ENCODE measurements around the gene REXO5.

The REXO5 gene

GRCh38 chr16:20806168-20807050 lies at the start of gene REXO5, which contains the start of gene ERI2:
TSS of gene REXO5 (plus strand) at chr16:20806527. CDS start at chr16:20806954, 427 bp downstream.
TSS of gene ERI2 (minus strand) at chr16:20806472. CDS start at chr16:20806430, 42 bp downstream.
- TF ChIP-seq GATA2 (IDR thresholded peaks at IDR 0.05; ENCODE audit: low read depth, low read length) (no peak), GATA3 (IDR thresholded peaks at IDR 0.05; ENCODE audit: low read depth, low read length) (no peak)

GRCh38 chr16:20760346-20760745 lies 46.0 kb upstream of the REXO5 start:
- TF ChIP-seq GATA3 (IDR thresholded peaks at IDR 0.05; ENCODE audit: low read depth, low read length) (no peak), GATA2 (IDR thresholded peaks at IDR 0.05; ENCODE audit: low read depth, low read length) (no peak)

- TF ChIP-seq GATA3 (IDR thresholded peaks at IDR 0.05; ENCODE audit: low read depth, low read length) (no peak), GATA2 (IDR thresholded peaks at IDR 0.05; ENCODE audit: low read depth, low read length) (no peak)
These were observed 45.2 kb upstream of the REXO5 start for GRCh38 chr16:20761175-20761574.

- no peak for TF ChIP-seq GATA2 (IDR thresholded peaks at IDR 0.05; ENCODE audit: low read depth, low read length)
These were observed 43.8 kb upstream of the REXO5 start for GRCh38 chr16:20762404-20763123.

DNA sequence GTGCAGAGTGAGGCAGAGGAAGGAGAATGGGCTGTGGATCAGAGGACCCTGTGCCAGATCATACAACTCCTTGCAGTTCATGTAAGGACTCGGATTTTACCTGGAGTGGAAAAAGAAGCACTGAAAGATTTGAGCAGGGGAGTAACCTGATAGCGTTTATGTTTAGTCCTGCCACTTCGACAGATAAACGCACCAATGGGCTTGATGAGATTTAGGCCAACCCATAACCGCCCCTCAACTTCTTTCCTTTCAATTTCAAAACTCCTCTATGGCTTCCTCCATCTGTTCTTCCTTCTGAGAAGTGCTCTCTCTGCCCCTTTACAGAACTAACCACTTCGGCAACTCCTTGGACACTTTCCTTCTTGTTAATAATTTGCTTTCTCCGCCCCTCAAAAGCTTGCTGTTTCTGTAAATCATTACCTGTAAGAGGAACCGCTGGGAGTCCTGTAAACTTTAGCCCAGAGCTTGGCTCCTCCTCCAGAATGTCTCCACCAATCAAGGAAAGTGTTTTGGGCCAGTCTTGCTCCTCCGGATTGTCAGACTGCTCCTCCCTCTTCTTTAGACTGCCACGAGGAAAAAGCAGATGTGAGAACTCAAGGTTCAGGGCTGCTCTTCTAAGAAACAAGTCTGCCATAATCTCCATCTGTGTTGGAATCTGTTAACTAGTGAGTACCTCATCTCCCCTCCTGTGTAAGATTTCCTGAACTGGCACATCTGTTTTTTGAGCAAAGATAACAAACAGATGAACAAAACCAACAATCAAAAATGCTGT lies 42.7 kb upstream of the REXO5 start, which contains the start of gene ACSM3:
Gene ACSM3 (plus strand): TSS at position 554 of the 772 bp plus-strand sequence. CDS start 6,021 bp downstream, outside the sequence.
- TF ChIP-seq GATA3 (IDR thresholded peaks at IDR 0.05; ENCODE audit: low read depth, low read length) (no peak), GATA2 (IDR thresholded peaks at IDR 0.05; ENCODE audit: low read depth, low read length) (no peak)

GRCh38 chr16:20765732-20766131 lies 40.6 kb upstream of the REXO5 start:
- TF ChIP-seq GATA3 (IDR thresholded peaks at IDR 0.05; ENCODE audit: low read depth, low read length) (no peak), GATA2 (IDR thresholded peaks at IDR 0.05; ENCODE audit: low read depth, low read length) (no peak)

DNA sequence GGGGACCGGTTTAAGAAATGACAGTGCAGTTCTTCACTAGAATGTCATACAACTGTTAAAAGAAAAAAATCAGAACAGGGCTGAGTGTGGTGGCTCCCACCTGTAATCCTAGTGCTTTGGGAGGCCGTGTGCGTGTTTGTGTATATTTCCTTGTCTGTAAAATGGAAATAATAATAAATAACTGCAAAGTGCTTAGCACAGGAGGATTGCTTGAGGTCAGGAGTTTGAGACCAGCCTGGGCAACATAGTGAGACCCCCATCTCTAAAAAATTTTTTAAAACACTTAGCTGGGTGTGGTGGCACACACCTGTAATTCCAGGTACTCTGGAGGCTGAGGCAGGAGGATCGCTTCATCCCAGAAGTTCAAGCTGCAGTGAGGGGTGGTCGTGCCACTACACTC lies 40.0 kb upstream of the REXO5 start:
- TF ChIP-seq GATA2 (IDR thresholded peaks at IDR 0.05; ENCODE audit: low read depth, low read length) = no peak
- TF ChIP-seq GATA3 (IDR thresholded peaks at IDR 0.05; ENCODE audit: low read depth, low read length) = no peak

GRCh38 chr16:20767577-20767976 lies 38.8 kb upstream of the REXO5 start:
- TF ChIP-seq GATA3 (IDR thresholded peaks at IDR 0.05; ENCODE audit: low read depth, low read length) = no peak
- TF ChIP-seq GATA2 (IDR thresholded peaks at IDR 0.05; ENCODE audit: low read depth, low read length) = no peak

DNA sequence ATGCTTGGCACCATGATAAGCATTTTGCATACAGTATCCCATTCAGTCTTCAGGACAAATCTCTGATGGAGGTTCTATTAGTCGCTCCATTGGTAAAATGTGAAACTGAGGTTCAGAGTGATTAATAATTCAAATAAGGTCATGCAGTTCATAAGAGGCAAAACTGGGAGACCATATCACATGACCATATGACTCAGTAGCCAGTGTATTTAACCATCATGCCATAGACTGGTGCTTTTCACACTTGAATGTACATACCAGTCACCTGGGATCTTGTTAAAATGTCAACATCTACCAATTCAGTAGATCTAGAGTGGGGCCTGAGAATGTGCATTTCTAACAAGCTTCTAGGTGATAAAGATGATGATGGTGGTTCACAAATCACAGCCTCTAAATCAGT lies 38.2 kb upstream of the REXO5 start:
- TF ChIP-seq GATA3 (IDR thresholded peaks at IDR 0.05; ENCODE audit: low read depth, low read length) (no peak), GATA2 (IDR thresholded peaks at IDR 0.05; ENCODE audit: low read depth, low read length) (no peak)

- TF ChIP-seq GATA3 (IDR thresholded peaks at IDR 0.05; ENCODE audit: low read depth, low read length) (no peak), GATA2 (IDR thresholded peaks at IDR 0.05; ENCODE audit: low read depth, low read length) (no peak)
These were observed 37.5 kb upstream of the REXO5 start for GRCh38 chr16:20768818-20769217.

DNA sequence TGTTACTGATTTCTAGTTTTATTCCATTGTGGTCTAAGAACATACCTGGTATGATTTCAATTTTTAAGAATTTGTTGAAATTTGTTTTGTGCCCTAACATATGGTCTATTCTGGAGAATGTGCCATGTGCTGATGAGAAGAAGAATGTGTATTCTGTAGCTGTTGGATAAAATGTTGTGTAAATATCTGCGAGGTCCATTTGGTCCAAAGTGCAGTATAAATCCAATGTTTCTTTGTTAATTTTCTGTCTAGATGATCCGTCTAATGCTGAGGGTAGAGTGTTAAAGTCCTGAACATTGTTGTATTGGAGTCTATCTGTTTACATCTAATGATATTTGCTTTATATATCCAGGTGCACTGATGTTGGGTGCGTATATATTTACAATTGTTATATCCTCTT lies 32.6 kb upstream of the REXO5 start:
- TF ChIP-seq GATA3 (IDR thresholded peaks at IDR 0.05; ENCODE audit: low read depth, low read length) (no peak), GATA2 (IDR thresholded peaks at IDR 0.05; ENCODE audit: low read depth, low read length) (no peak)

DNA sequence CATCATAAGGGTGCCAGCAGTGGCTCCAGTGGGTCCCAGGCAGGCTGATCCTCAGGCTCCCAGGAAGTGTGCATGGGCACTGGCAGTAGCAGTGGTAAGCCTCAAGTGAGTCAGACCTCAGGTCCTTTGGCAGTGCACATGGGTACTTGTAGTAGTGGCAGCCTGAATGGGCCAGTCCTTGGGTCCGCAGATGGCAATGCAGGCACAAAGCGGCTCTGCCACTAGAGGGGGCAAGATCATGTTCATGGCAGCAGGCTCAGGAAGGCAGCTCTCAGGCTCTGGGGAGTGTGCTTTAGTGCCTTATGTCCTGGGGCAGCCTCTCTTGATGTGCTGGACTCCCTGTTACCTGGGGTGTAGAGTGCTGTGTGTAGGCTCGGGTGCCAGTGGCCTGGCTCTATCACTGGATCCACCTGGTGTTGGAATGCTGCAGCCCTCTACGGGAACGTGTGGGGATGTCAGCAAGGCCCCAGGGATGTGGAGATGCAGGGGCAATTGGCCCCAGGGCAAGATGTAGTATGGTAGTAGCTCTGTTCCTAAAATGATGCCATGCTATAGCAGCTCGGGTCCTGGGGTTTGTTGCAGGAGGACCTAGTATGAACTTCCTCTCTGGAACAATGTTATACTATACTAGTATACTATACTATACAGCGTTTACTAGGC lies 31.5 kb upstream of the REXO5 start:
- TF ChIP-seq GATA2 (IDR thresholded peaks at IDR 0.05; ENCODE audit: low read depth, low read length) = no peak
- TF ChIP-seq GATA3 (IDR thresholded peaks at IDR 0.05; ENCODE audit: low read depth, low read length) = no peak

DNA sequence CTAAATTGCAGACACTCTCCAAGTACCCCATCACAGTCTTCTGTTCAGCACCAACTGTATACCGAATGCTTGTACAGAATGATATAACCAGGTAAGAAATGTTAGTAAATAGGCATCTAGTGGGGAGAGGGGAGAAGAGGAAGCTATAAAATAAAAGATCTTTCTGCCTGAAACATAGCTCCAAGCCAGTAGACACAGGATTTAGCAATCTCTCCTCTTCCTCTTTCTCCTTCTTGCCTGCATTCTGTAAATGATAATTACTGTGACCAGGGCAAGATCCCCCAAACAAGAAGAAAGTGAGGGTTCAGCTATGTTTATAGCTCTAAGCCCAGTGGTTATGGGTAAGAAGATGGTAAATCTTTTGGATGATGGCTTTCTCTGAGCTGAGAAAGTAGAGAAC lies 24.6 kb upstream of the REXO5 start:
- TF ChIP-seq GATA3 (IDR thresholded peaks at IDR 0.05; ENCODE audit: low read depth, low read length) = no peak
- TF ChIP-seq GATA2 (IDR thresholded peaks at IDR 0.05; ENCODE audit: low read depth, low read length) = no peak

All from SH-SY5Y (cell line).